ENCODE results near the gene GSKIP. TPM values are rescaled to one million over a fixed set of nuclear protein-coding genes. Genes with fewer than 3 reads are reported as not detected.

The GSKIP gene
- total RNA-seq, 1 donor from 2014 or later: 73.2 TPM

GRCh38 chr14:96364962-96365361 is 1.6 kb downstream of the GSKIP start:
- Histone ChIP-seq H3K36me3 (no peaks in the 10 kb centered on the region), H4K20me1 (ENCODE audit: low read depth) (peaks cover 49% of the 10 kb centered on the region), H3K4me1 (peaks cover 16% of the 10 kb centered on the region), H3F3A (ENCODE audit: low read depth) (peaks cover 14% of the 10 kb centered on the region), H3K79me2 (ENCODE audit: low read depth) (peaks cover 93% of the 10 kb centered on the region), H3K9ac (no peak overlapping the region), H2AFZ (replicated peaks) (no peak overlapping the region), H3K4me3 (peak overlapping the region; percentile 71), H3K27ac (no peak overlapping the region), H3K27me3 (no peaks in the 10 kb centered on the region), H3K9me3 (ENCODE audit: low read depth) (no peaks in the 10 kb centered on the region), H3K4me2 (peak overlapping the region; percentile 91)
- H3K36me3 Mint-ChIP-seq: peaks cover 9% of the 10 kb centered on the region
- no peak overlapping the region for H3K27ac Mint-ChIP-seq
- H3K27me3 Mint-ChIP-seq (ENCODE audit: insufficient read depth, low read depth): no peaks in the 10 kb centered on the region
- no peak for TF ChIP-seq EZH2 (IDR thresholded peaks at IDR 0.05)
- no peak for TF ChIP-seq EZH2phosphoT487 (IDR thresholded peaks at IDR 0.05)
- TF ChIP-seq CTCF (IDR thresholded peaks at IDR 0.05): no peak
- no peak for DNase-seq (ENCODE audit: low spot score)
- H3K4me3 Mint-ChIP-seq: peak overlapping the region; percentile 94
- peaks cover 43% of the 10 kb centered on the region for H3K4me1 Mint-ChIP-seq
- H3K9me3 Mint-ChIP-seq: no peaks in the 10 kb centered on the region

- Mint-ChIP-seq H3K4me1 (peaks cover 22% of the 10 kb centered on the region), H3K36me3 (peaks cover 11% of the 10 kb centered on the region), H3K27ac (no peak overlapping the region), H3K9me3 (peaks cover 2% of the 10 kb centered on the region), H3K27me3 (ENCODE audit: insufficient read depth, low read depth) (no peaks in the 10 kb centered on the region), H3K4me3 (no peak overlapping the region)
- H3K36me3 ChIP-seq: no peaks in the 10 kb centered on the region
- H4K20me1 ChIP-seq (ENCODE audit: low read depth): peaks cover 29% of the 10 kb centered on the region
- no peaks in the 10 kb centered on the region for H3K9me3 ChIP-seq (ENCODE audit: low read depth)
- H3K27ac ChIP-seq: no peak overlapping the region
- H3K4me2 ChIP-seq: no peak overlapping the region
- H3K27me3 ChIP-seq: no peaks in the 10 kb centered on the region
- H3F3A ChIP-seq (ENCODE audit: low read depth): peaks cover 7% of the 10 kb centered on the region
- H3K4me3 ChIP-seq: no peak overlapping the region
- no peak overlapping the region for H2AFZ ChIP-seq (replicated peaks)
- H3K79me2 ChIP-seq (ENCODE audit: low read depth): peaks cover 100% of the 10 kb centered on the region
- DNase-seq (ENCODE audit: low spot score): no peak
- no peak for TF ChIP-seq EZH2phosphoT487 (IDR thresholded peaks at IDR 0.05)
- TF ChIP-seq EZH2 (IDR thresholded peaks at IDR 0.05): no peak
- no peak for TF ChIP-seq CTCF (IDR thresholded peaks at IDR 0.05)
- H3K9ac ChIP-seq: no peak overlapping the region
- peaks cover 6% of the 10 kb centered on the region for H3K4me1 ChIP-seq
These were observed 5.2 kb downstream of the GSKIP start for GRCh38 chr14:96368534-96368933.

GRCh38 chr14:96370528-96370927 is 7.2 kb downstream of the GSKIP start:
- Histone ChIP-seq H3K4me2 (no peak overlapping the region), H3K36me3 (no peaks in the 10 kb centered on the region), H3K9me3 (ENCODE audit: low read depth) (no peaks in the 10 kb centered on the region), H3K27me3 (no peaks in the 10 kb centered on the region), H4K20me1 (ENCODE audit: low read depth) (peaks cover 13% of the 10 kb centered on the region), H3K9ac (no peak overlapping the region), H3F3A (ENCODE audit: low read depth) (no peaks in the 10 kb centered on the region), H3K27ac (no peak overlapping the region), H3K4me1 (no peaks in the 10 kb centered on the region), H3K79me2 (ENCODE audit: low read depth) (peaks cover 95% of the 10 kb centered on the region), H3K4me3 (no peak overlapping the region), H2AFZ (replicated peaks) (no peak overlapping the region)
- DNase-seq (ENCODE audit: low spot score): no peak
- peaks cover 9% of the 10 kb centered on the region for H3K4me1 Mint-ChIP-seq
- no peak for TF ChIP-seq EZH2 (IDR thresholded peaks at IDR 0.05)
- TF ChIP-seq EZH2phosphoT487 (IDR thresholded peaks at IDR 0.05): no peak
- TF ChIP-seq CTCF (IDR thresholded peaks at IDR 0.05): no peak
- H3K36me3 Mint-ChIP-seq: peaks cover 13% of the 10 kb centered on the region
- no peak overlapping the region for H3K27ac Mint-ChIP-seq
- peaks cover 2% of the 10 kb centered on the region for H3K9me3 Mint-ChIP-seq
- H3K4me3 Mint-ChIP-seq: no peak overlapping the region
- no peaks in the 10 kb centered on the region for H3K27me3 Mint-ChIP-seq (ENCODE audit: insufficient read depth, low read depth)

Measured in neural progenitor cell (in vitro differentiated cells).